Hepatocyte (in vitro differentiated cells): ENCODE measurements around the gene LHFPL4. TPM values are rescaled to one million over a fixed set of nuclear protein-coding genes. Genes with fewer than 3 reads are reported as not detected.
"Not testable (repeated sequence)": the region's sequence is repeated elsewhere in the genome, so short reads cannot be mapped to it uniquely, and the experiment has no call there.

Experiments used
- DNase-seq: peaks from one replicate; pipeline ENCODE4 v3.0.0-alpha.2; 2016; ENCODE audit warnings: low spot score
- H2AFZ ChIP-seq: fragments of 200-600 bp; sonication (generic); 2 replicates; pipeline ENCODE4 v1.6.0; 2016; ENCODE audit warnings: antibody characterized with exemption, mild to moderate bottlenecking
- H3K27ac ChIP-seq: fragments of 200-600 bp; sonication (generic); 2 replicates; pipeline ENCODE4 v1.5.1; 2016; ENCODE audit warnings: mild to moderate bottlenecking
- H3K27me3 ChIP-seq: fragments of 200-600 bp; sonication (generic); 2 replicates; pipeline ENCODE4 v1.6.1; 2016
- H3K36me3 ChIP-seq: fragments of 200-600 bp; sonication (generic); replicated peaks from 2 replicates; pipeline ENCODE4 v1.5.1; 2016; ENCODE audit warnings: low read depth; ENCODE audit not compliant: insufficient read depth
- H3K4me1 ChIP-seq: fragments of 200-600 bp; sonication (generic); 2 replicates; pipeline ENCODE4 v1.5.1; 2016; ENCODE audit warnings: mild to moderate bottlenecking, moderate library complexity; ENCODE audit not compliant: insufficient read depth
- H3K4me2 ChIP-seq: fragments of 200-600 bp; sonication (generic); 2 replicates; pipeline ENCODE4 v1.6.0; 2016
- H3K4me3 ChIP-seq: fragments of 200-600 bp; sonication (generic); 2 replicates; pipeline ENCODE4 v1.5.1; 2016; ENCODE audit warnings: mild to moderate bottlenecking
- H3K79me2 ChIP-seq: fragments of 200-600 bp; sonication (generic); 2 replicates; pipeline ENCODE4 v1.6.0; 2017; ENCODE audit warnings: mild to moderate bottlenecking
- H3K9me2 ChIP-seq: fragments of 200-600 bp; sonication (generic); replicated peaks from 2 replicates; pipeline ENCODE4 v1.6.0; 2017; ENCODE audit warnings: mild to moderate bottlenecking; ENCODE audit not compliant: insufficient read depth
- H3K9me3 ChIP-seq: fragments of 200-600 bp; sonication (generic); 2 replicates; pipeline ENCODE4 v1.5.1; 2016; ENCODE audit warnings: low read depth, mild to moderate bottlenecking
- H4K20me1 ChIP-seq: fragments of 200-600 bp; sonication (generic); 2 replicates; pipeline ENCODE4 v1.6.0; 2016; ENCODE audit warnings: mild to moderate bottlenecking; ENCODE audit not compliant: insufficient read depth, poor library complexity, severe bottlenecking
- CTCF ChIP-seq: fragments of 200-600 bp; sonication (generic); IDR thresholded peaks from 2 replicates; pipeline ENCODE4 v1.5.1; 2016; ENCODE audit warnings: antibody characterized with exemption, mild to moderate bottlenecking; ENCODE audit not compliant: poor library complexity
- EZH2 ChIP-seq: fragments of 200-600 bp; sonication (generic); IDR thresholded peaks from 2 replicates; pipeline ENCODE4 v1.6.1; 2016; ENCODE audit warnings: antibody characterized with exemption, mild to moderate bottlenecking, borderline replicate concordance
- EZH2phosphoT487 ChIP-seq: fragments of 200-600 bp; sonication (generic); IDR thresholded peaks from one replicate; pipeline ENCODE4 v1.6.1; 2018; ENCODE audit warnings: antibody characterized with exemption, mild to moderate bottlenecking, low read depth, moderate library complexity; ENCODE audit not compliant: unreplicated experiment, severe bottlenecking
- WGBS: methylation state at CpG from one replicate; pipeline ENCODE4 v1.1.6; 2016; ENCODE audit warnings: low lambda C conversion rate; ENCODE audit errors: missing lambda C conversion rate; 5-methylcytosine and 5-hydroxymethylcytosine counted together
- polyA plus RNA-seq: library from polyadenylated mRNA; unstranded; fragments of >200 nt; fragmentation: Nextera tagmentation; extraction: Ambion mirVana; gene quantifications from 2 replicates; pipeline ENCODE4 v1.2.1, GENCODE V29; 2016
- total RNA-seq: library from RNA; depleted of rRNA; stranded (reverse); fragments of >200 nt; gene quantifications from 2 replicates; pipeline ENCODE4 v1.2.3, GENCODE V29; 2014

The LHFPL4 gene
- total and polyA plus RNA-seq, 2 experiments from 2014 or later: 0.34 TPM; not detected in 1

- WGBS: 82% methylated on average over 1 of the region's 1 CpG
- no peak overlapping the region for H3K4me3 ChIP-seq
Measured at GRCh38 chr3:9569054-9569453, 15.4 kb upstream of the LHFPL4 start.

GRCh38 chr3:9565316-9565715, 11.7 kb upstream of the LHFPL4 start:
- H2AFZ ChIP-seq: no peak overlapping the region
- TF ChIP-seq CTCF (no peak), EZH2phosphoT487 (no peak), EZH2 (no peak)
- H3K79me2 ChIP-seq: no peaks in the 10 kb centered on the region
- no peak overlapping the region for H3K4me3 ChIP-seq
- H3K4me1 ChIP-seq: no peaks in the 10 kb centered on the region
- no peak overlapping the region for H3K4me2 ChIP-seq
- H3K9me3 ChIP-seq: no peaks in the 10 kb centered on the region
- H3K27ac ChIP-seq: no peak overlapping the region
- H3K27me3 ChIP-seq: no peaks in the 10 kb centered on the region
- no peak for DNase-seq
- no peaks in the 10 kb centered on the region for H3K9me2 ChIP-seq
- H3K36me3 ChIP-seq: no peaks in the 10 kb centered on the region
- WGBS: 95% methylated on average over 2 of the region's 2 CpGs
- no peaks in the 10 kb centered on the region for H4K20me1 ChIP-seq

More at GRCh38 chr3:9569054-9569453, 15.4 kb upstream of the LHFPL4 start:
- no peak overlapping the region for H2AFZ ChIP-seq
- H3K4me2 ChIP-seq: no peak overlapping the region
- no peaks in the 10 kb centered on the region for H3K36me3 ChIP-seq
- no peaks in the 10 kb centered on the region for H3K9me3 ChIP-seq
- H3K4me1 ChIP-seq: no peaks in the 10 kb centered on the region
- TF ChIP-seq EZH2: no peak
- no peak for TF ChIP-seq CTCF
- TF ChIP-seq EZH2phosphoT487: no peak
- H3K27ac ChIP-seq: no peak overlapping the region
- no peaks in the 10 kb centered on the region for H3K27me3 ChIP-seq
- no peaks in the 10 kb centered on the region for H4K20me1 ChIP-seq
- H3K9me2 ChIP-seq: no peaks in the 10 kb centered on the region
- no peaks in the 10 kb centered on the region for H3K79me2 ChIP-seq
- DNase-seq: no peak

GRCh38 chr3:9563851-9564250, 10.2 kb upstream of the LHFPL4 start:
- 78% methylated on average over 5 of the region's 5 CpGs for WGBS

GRCh38 chr3:9560056-9560455, 6.4 kb upstream of the LHFPL4 start:
- H2AFZ ChIP-seq, H4K20me1 ChIP-seq, H3K9me2 ChIP-seq, H3K36me3 ChIP-seq, H3K79me2 ChIP-seq, H3K4me1 ChIP-seq, DNase-seq, H3K9me3 ChIP-seq, H3K4me2 ChIP-seq, H3K4me3 ChIP-seq, H3K27ac ChIP-seq: not testable (repeated sequence)
- H3K27me3 ChIP-seq: peaks cover 15% of the 10 kb centered on the region
- 96% methylated on average over 12 of the region's 24 CpGs for WGBS

More at GRCh38 chr3:9563851-9564250, 10.2 kb upstream of the LHFPL4 start:
- H3K4me2 ChIP-seq: no peak overlapping the region
- no peaks in the 10 kb centered on the region for H3K36me3 ChIP-seq
- no peaks in the 10 kb centered on the region for H3K9me3 ChIP-seq
- no peak overlapping the region for H2AFZ ChIP-seq
- H3K4me1 ChIP-seq: no peaks in the 10 kb centered on the region
- H4K20me1 ChIP-seq: no peaks in the 10 kb centered on the region
- H3K9me2 ChIP-seq: no peaks in the 10 kb centered on the region
- no peak for DNase-seq
- no peak overlapping the region for H3K4me3 ChIP-seq
- H3K27ac ChIP-seq: no peak overlapping the region
- TF ChIP-seq EZH2phosphoT487 (no peak), CTCF (no peak), EZH2 (no peak)
- H3K79me2 ChIP-seq: no peaks in the 10 kb centered on the region
- H3K27me3 ChIP-seq: no peaks in the 10 kb centered on the region
